Thymus (tissue), 14 donors: ENCODE measurements around the gene HS3ST3B1. TPM values are rescaled to one million over a fixed set of nuclear protein-coding genes. Genes with fewer than 3 reads are reported as not detected.

Source experiments
- DNase-seq, 9 donors: peaks; one replicate each; pipeline ENCODE4 v3.0.0-alpha.2; 2013; ENCODE audit warnings: low spot score in 9 of 9, low read depth in 6 of 9, missing footprints in 1 of 9
- H3K27ac ChIP-seq, 2 donors: one replicate each; pipeline ENCODE4 v1.5.1; 2013; ENCODE audit warnings: control low read depth in 1 of 2, low read depth in 1 of 2, low read length in 1 of 2, mild to moderate bottlenecking in 1 of 2, moderate library complexity in 1 of 2
- H3K27me3 ChIP-seq, 2 donors: one replicate each; pipeline ENCODE4 v1.5.1; 2013; ENCODE audit warnings: low read length in 1 of 2; ENCODE audit not compliant: control insufficient read depth in 2 of 2, insufficient read depth in 1 of 2
- H3K36me3 ChIP-seq, 2 donors: one replicate each; pipeline ENCODE4 v1.5.1; 2013; ENCODE audit warnings: low read length in 1 of 2, mild to moderate bottlenecking in 1 of 2, moderate library complexity in 1 of 2; ENCODE audit not compliant: control insufficient read depth in 2 of 2, insufficient read depth in 2 of 2
- H3K4me1 ChIP-seq, 2 donors: one replicate each; pipeline ENCODE4 v1.5.1; 2013; ENCODE audit warnings: low read length in 2 of 2; ENCODE audit not compliant: control insufficient read depth in 2 of 2, insufficient read depth in 2 of 2
- H3K4me3 ChIP-seq, 2 donors: one replicate each; pipeline ENCODE4 v1.5.1; 2013; ENCODE audit warnings: low read length in 2 of 2, control low read depth in 1 of 2, mild to moderate bottlenecking in 1 of 2
- H3K9me3 ChIP-seq, 2 donors: one replicate each; pipeline ENCODE4 v1.5.1; 2013; ENCODE audit warnings: low read length in 1 of 2, mild to moderate bottlenecking in 1 of 2; ENCODE audit not compliant: control insufficient read depth in 2 of 2, insufficient read depth in 1 of 2
- whole genome bisulfite sequencing: extraction: QIAGEN DNeasy Blood & Tissue Kit; methylation state at CpG from one replicate; pipeline ENCODE4 v1.1.7; 2013; 5-methylcytosine and 5-hydroxymethylcytosine counted together
- long read RNA-seq, 10 donors: transcript quantifications; one replicate each; lab custom pipeline, GENCODE V29; 2026
- polyA plus RNA-seq: library from polyadenylated mRNA; stranded (reverse); fragments of 200-250 nt; gene quantifications from one replicate; pipeline ENCODE4 v1.2.3, GENCODE V29; 2013
- total RNA-seq: library from RNA; stranded (reverse); fragments of 120-200 nt; gene quantifications from one replicate; pipeline ENCODE4 v1.2.4, GENCODE V29; 2013
- donor health status: healthy.

Gene HS3ST3B1
- 5.8 TPM for total RNA-seq
- 6.3 TPM for polyA plus RNA-seq
- long read RNA-seq, donor 1 = 0 reads
- long read RNA-seq, donor 2 = 0 reads
- long read RNA-seq, donor 3, full-length matches to known transcripts = 3 of 3 reads
- long read RNA-seq, donor 3, partial matches to known transcripts = 0 of 3 reads
- long read RNA-seq, donor 3, other reads (novel, unspliced or antisense) = 0 of 3 reads
- long read RNA-seq, donor 4, full-length matches to known transcripts = 1 of 1 reads
- long read RNA-seq, donor 4, partial matches to known transcripts = 0 of 1 reads
- long read RNA-seq, donor 4, other reads (novel, unspliced or antisense) = 0 of 1 reads
- long read RNA-seq, donor 5, full-length matches to known transcripts = 6 of 6 reads
- long read RNA-seq, donor 5, partial matches to known transcripts = 0 of 6 reads
- long read RNA-seq, donor 5, other reads (novel, unspliced or antisense) = 0 of 6 reads
- long read RNA-seq, donor 6 = 0 reads
- long read RNA-seq, donor 7, partial matches to known transcripts = 0 of 1 reads
- long read RNA-seq, donor 7, other reads (novel, unspliced or antisense) = 0 of 1 reads
- long read RNA-seq, donor 8, full-length matches to known transcripts = 2 of 2 reads
- long read RNA-seq, donor 8, partial matches to known transcripts = 0 of 2 reads
- long read RNA-seq, donor 8, other reads (novel, unspliced or antisense) = 0 of 2 reads
- long read RNA-seq, donor 9, full-length matches to known transcripts = 2 of 2 reads
- long read RNA-seq, donor 9, partial matches to known transcripts = 0 of 2 reads
- long read RNA-seq, donor 9, other reads (novel, unspliced or antisense) = 0 of 2 reads
- long read RNA-seq, donor 10, full-length matches to known transcripts = 1 of 1 reads
- long read RNA-seq, donor 10, partial matches to known transcripts = 0 of 1 reads
- long read RNA-seq, donor 10, other reads (novel, unspliced or antisense) = 0 of 1 reads

DNA sequence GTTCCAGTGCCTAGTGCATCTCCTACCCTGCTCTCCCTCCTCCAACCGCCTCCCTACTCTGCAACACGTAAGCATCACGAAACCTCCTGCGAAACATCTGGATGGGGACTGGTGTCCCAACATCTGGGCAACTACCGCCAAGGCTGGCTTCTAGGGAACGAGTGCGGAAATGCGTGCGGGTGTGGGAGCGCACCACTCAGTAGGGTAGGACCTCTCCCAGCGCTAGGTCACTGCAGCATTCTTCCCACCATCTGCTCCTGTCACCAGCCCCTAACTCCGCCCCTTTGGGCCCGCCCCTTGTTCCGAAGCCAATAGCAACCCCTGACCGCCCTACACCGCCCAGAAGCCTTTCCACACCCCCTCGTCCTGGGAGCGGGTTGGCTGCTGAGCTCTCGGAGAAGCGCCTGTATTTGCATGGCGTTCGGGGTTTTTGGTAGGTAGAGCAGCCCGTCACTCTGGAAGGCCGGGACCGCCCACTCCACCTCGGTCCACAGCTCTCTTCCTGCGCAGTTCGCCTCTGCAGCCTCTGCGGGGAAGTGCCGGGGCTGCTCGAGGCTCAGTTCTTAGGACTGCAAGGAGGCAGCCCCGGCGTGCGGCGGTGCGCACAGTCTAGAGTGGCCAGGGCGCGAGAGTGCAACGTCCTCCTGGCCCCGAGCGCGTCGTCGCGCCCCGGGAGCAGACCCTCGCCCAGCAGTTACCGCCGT lies at the start of gene HS3ST3B1:
Gene HS3ST3B1 (plus strand): TSS at position 507 of the 704 bp plus-strand sequence. CDS start 438 bp downstream, outside the sequence.
- H3K9me3 ChIP-seq = peaks cover 1 to 8% of the 10 kb centered on the region in 2 donors
- H3K4me3 ChIP-seq = peak within 1 kb of the TSS; percentile 81 to 85
- WGBS = under 1% methylated on average over 49 of the region's 49 CpGs
- no peaks in the 10 kb centered on the region for H3K36me3 ChIP-seq
- H3K4me1 ChIP-seq = peaks cover 39 to 69% of the 10 kb centered on the region in 2 donors
- peak; percentile 94 to 99 (median 98) for DNase-seq
- peaks cover 54 to 93% of the 10 kb centered on the region in 2 donors for H3K27me3 ChIP-seq
- H3K27ac ChIP-seq = peak within 1 kb of the TSS; percentile 88 to 96

DNA sequence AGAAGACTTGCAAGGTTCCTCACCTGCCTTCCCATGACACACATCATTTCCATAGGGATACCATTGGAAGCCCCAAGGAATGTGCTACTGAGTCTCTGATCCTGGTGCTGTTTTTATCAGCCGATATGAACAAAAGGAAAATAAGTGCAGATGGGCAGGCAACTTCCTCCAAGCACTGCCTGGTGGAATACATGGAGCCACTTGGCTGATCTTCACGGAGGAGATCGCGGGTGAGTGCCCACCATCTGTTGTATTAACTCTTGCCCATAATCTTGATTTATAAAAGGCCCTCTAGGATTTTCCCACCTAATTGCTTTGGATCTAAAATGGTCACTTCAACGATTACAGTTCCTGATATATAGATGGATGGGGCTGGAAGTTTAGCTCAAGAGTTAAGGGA lies 39.5 kb upstream of the HS3ST3B1 start:
- Histone ChIP-seq H3K36me3 (no peaks in the 10 kb centered on the region), H3K4me1 (no peaks in the 10 kb centered on the region), H3K27me3 (no peaks in the 10 kb centered on the region), H3K4me3 (no peak overlapping the region), H3K27ac (no peak overlapping the region), H3K9me3 (no peaks in the 10 kb centered on the region)
- 97% methylated on average over 5 of the region's 5 CpGs for WGBS
- DNase-seq = no peak

DNA sequence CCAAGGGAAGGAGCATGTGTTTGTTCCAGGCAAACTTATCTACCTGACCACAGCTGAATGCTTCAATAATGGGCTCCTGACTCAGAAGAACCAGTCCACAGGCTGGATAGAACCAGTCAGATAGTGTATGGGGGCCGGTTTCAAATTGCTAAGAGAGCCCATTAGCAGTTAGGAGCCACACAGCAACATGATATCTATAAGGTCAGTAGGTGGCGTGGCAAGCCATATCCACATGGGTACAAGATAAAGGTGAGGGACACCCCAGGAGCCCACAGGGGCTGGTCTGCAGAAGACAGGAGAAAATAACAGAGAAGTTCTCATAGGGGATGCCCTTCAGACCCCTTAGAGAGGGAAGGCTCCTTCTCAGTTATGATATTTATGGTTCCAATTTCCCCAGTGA lies 32.6 kb upstream of the HS3ST3B1 start:
- DNase-seq = peak in 1 of 9 donors; percentile 8
- H3K4me3 ChIP-seq = no peak overlapping the region
- WGBS = 96% methylated on average over 2 of the region's 2 CpGs
- no peaks in the 10 kb centered on the region for H3K9me3 ChIP-seq
- H3K27me3 ChIP-seq = no peaks in the 10 kb centered on the region
- H3K36me3 ChIP-seq = no peaks in the 10 kb centered on the region
- no peak overlapping the region for H3K27ac ChIP-seq
- no peaks in the 10 kb centered on the region for H3K4me1 ChIP-seq

DNA sequence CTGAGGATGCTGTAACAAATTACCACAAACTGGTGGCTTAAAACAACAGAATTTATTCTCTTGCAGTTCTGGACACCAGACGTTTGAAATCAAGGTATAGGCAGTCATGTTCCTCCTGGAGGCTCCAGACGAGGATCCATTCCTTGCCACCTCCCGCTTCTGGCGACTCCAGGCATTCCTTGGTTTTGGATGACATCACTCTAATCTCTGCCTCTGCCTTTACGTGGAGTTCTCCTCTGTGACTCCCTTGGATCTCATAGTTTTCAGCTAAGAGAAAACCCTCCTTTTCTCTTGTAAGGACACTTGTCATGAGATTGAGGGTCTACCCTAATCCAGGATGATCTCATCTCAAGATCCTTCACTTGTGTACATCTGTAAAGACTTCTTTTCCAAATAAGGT lies 31.4 kb upstream of the HS3ST3B1 start:
- 83% methylated on average over 5 of the region's 5 CpGs for WGBS

DNA sequence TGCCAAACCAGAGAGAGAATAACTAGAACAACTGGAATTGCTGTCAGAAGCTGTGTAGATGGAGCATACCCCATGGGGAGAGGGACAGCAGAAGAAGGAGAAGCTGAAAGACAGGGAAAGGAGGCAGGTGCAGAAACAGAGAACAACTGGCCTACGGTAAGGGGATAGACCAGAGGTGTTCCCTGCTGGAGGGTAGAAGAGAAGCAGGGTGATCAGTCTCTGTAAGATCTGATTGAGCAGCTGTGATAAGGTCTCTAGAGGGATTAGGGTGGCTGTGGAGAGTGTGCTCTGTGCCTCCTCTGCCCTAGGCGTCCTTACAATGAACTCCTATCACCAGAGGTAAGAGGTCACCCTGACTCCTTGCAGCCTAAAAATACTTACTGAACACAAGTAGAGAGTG lies 30.4 kb upstream of the HS3ST3B1 start:
- Histone ChIP-seq H3K4me1 (no peaks in the 10 kb centered on the region), H3K9me3 (no peaks in the 10 kb centered on the region), H3K27ac (no peak overlapping the region), H3K36me3 (no peaks in the 10 kb centered on the region), H3K4me3 (no peak overlapping the region), H3K27me3 (no peaks in the 10 kb centered on the region)
- no peak for DNase-seq
- 98% methylated on average over 2 of the region's 2 CpGs for WGBS

More for the DNA sequence above, 31.4 kb upstream of the HS3ST3B1 start:
- no peak overlapping the region for H3K4me3 ChIP-seq
- no peaks in the 10 kb centered on the region for H3K27me3 ChIP-seq
- H3K4me1 ChIP-seq = no peaks in the 10 kb centered on the region
- H3K9me3 ChIP-seq = no peaks in the 10 kb centered on the region
- no peaks in the 10 kb centered on the region for H3K36me3 ChIP-seq
- no peak for DNase-seq
- no peak overlapping the region for H3K27ac ChIP-seq

DNA sequence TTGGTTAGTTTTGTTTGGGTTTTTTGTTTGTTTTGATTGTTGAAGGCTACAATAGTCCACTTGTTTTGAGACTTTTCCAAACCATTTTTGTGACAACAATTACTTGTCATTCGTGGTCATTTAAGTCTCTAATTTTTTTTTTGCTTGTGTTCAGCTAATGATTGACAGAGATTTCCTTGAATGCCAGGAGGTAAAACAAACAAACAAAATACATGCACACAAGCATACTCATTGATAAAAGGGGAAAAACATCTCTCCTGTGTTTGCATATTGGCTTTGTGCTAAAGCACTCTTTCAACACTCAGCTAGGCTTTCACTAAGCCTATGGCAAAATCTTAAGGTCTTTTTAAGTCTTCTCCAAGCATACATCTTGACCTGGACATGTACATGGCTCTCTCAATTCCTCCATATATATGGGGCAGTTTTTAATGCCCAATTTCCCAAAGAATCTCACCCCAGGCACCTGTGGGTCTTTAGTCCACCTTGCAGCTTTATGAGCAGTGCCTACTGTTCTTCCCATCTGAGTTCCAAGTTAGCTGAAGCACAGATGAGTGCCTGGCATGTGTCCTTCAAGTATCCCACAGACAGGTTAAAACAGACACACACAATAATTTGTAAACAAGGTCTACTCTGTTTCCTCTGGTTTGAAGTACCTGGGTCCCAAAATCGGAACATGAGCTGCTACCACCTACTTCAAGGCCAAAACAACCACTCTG lies 24.2 kb upstream of the HS3ST3B1 start:
- H3K27me3 ChIP-seq = no peaks in the 10 kb centered on the region
- 92% methylated on average over 2 of the region's 2 CpGs for WGBS
- no peaks in the 10 kb centered on the region for H3K4me1 ChIP-seq

DNA sequence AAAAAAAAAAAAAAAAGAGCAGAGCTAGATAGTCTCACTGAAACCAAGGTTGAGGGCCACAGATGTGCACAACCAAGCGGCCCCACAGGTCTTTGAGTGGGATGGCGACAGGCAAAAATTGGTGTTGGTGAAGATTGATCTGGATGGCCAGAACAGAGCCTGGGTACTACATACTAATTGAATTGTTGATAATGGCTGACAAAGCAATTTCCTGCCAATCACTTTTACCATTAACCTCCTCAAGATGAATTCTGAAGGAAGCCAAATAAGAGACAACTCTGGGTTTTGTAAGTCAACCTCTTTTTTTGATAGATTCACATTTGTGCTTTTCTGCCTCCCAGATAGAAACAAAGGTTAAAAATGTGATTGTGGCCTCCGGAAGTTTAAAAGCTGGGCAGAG lies 19.4 kb upstream of the HS3ST3B1 start:
- peaks cover 7 to 11% of the 10 kb centered on the region in 2 donors for H3K4me1 ChIP-seq
- H3K4me3 ChIP-seq = no peak overlapping the region
- no peaks in the 10 kb centered on the region for H3K9me3 ChIP-seq
- 98% methylated on average over 3 of the region's 3 CpGs for WGBS
- no peak overlapping the region for H3K27ac ChIP-seq
- DNase-seq = no peak
- no peaks in the 10 kb centered on the region for H3K27me3 ChIP-seq
- H3K36me3 ChIP-seq = no peaks in the 10 kb centered on the region

More for the DNA sequence above, 24.2 kb upstream of the HS3ST3B1 start:
- no peaks in the 10 kb centered on the region for H3K9me3 ChIP-seq
- no peak for DNase-seq
- no peak overlapping the region for H3K4me3 ChIP-seq
- no peaks in the 10 kb centered on the region for H3K36me3 ChIP-seq
- no peak overlapping the region for H3K27ac ChIP-seq

DNA sequence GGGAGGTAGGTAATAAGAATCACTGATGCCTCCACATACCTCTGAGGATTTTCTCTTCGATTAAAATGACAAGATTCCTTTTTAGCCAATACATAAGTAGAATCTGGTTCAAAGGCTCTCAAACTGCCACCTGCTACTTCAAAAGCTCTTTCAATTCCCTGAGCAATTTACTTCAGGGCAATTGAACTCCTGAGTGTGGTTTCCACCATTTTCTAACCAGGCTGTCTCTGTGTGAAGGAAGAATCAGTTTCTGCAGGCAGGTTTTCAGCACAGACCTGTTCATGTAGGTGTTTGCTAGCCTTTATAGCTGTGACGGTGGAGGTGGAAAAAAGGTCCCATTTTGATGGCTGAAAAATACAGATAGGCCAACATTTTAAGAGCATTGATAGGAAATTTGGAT lies 18.2 kb upstream of the HS3ST3B1 start:
- no peaks in the 10 kb centered on the region for H3K36me3 ChIP-seq
- H3K27me3 ChIP-seq = no peaks in the 10 kb centered on the region
- 18% methylated on average over 2 of the region's 2 CpGs for WGBS
- H3K4me1 ChIP-seq = peaks cover 7 to 11% of the 10 kb centered on the region in 2 donors
- H3K4me3 ChIP-seq = no peak overlapping the region
- no peak overlapping the region for H3K27ac ChIP-seq
- peak in 4 of 9 donors; percentile 60 to 85 (median 66) for DNase-seq
- no peaks in the 10 kb centered on the region for H3K9me3 ChIP-seq
